HL-60/S4 treated with retinoic acid at 250 ng/mL for 4 days and 3 days (cell line): Measurements from ENCODE around the gene VIL1.

Experiments
- in situ Hi-C: fragments of 300-500 bp; cut with MboI; formaldehyde crosslinking; loops from 2 replicates; pipeline ENCODE4 v1.7.0; 2022; ENCODE audit warnings: low sequenced_read_pairs

Gene VIL1

DNA sequence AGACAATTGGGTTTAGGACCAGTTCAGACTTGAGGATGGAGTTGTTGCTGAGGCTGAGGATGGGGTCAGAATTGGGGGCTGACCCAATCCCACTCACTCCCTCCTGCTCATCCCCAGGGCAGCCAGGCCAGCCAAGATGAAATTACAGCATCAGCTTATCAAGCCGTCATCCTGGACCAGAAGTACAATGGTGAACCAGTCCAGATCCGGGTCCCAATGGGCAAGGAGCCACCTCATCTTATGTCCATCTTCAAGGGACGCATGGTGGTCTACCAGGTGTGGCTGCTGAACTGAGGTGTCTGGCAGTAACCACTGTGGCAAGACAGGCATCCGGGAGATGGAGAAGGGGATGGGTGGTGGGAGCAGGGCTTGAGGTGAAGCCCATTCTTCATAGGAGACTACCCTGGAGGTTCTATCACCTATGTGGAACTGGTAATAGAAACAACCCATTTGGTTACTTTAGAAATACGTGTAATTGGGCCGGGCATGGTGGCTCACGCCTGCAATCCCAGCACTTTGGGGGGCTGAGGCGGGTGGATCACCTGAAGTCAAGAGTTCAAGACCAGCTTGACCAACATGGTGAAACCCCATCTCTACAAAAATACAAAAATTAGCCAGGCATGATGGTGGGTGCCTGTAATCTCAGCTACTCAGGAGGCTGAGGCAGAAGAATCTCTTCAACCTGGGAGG, 13.9 kb downstream of the VIL1 start:
- in situ Hi-C loops, result no loop called here

DNA sequence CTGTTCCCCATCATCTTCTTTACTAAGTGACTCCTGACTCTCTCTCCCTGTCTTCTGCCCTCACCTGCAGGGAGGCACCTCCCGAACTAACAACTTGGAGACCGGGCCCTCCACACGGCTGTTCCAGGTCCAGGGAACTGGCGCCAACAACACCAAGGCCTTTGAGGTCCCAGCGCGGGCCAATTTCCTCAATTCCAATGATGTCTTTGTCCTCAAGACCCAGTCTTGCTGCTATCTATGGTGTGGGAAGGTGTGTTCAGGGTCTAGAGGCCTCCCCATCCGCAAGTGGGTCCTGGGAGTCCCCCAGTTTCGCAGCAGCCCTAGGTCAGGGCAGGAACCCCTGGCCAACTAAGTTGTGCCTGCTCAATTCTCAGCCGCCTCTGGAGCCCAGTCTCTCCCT, 15.5 kb downstream of the VIL1 start:
- in situ Hi-C loops, result no loop called here

DNA sequence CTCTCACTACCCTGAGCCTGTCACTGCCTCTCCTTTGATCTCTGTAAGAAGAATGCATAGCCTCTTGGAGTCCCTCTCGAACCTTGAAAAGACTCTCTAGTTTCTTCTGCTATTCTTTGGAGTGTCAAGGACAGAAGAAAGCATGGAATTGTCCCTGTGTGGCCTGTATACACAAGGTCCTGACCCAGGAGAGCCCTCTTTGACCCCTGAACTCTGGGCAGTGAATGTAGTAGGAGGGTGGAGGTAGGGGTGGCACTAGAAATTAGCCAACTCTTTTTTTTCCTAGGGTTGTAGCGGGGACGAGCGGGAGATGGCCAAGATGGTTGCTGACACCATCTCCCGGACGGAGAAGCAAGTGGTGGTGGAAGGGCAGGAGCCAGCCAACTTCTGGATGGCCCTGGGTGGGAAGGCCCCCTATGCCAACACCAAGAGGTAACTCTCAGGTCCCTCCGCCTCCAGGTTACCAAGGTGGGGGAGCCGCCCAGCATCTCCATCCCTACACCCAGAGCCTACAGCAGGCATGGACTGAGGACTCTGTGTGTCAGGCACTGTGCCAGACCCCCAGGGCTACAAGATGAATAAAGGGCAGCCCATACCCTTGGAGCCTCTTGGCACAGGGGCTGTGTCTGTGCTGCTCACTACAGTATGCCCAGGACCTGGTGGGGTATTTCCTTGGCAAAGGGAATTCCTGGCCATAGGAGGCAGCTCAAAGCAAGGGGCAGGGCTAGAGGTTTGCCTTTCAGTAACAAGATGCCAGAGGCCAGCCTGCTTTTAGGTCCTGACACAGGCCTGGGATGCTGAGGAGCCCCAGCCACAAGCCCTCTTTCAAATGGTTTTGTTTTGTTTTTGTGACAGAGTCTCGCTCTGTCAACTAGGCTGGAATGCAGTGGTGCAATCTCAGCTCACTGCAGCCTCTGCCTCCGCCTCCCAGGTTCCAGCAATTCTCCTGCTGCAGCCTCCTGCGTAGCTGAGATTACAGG, 16.4 kb downstream of the VIL1 start:
- in situ Hi-C loops, result no loop called here

DNA sequence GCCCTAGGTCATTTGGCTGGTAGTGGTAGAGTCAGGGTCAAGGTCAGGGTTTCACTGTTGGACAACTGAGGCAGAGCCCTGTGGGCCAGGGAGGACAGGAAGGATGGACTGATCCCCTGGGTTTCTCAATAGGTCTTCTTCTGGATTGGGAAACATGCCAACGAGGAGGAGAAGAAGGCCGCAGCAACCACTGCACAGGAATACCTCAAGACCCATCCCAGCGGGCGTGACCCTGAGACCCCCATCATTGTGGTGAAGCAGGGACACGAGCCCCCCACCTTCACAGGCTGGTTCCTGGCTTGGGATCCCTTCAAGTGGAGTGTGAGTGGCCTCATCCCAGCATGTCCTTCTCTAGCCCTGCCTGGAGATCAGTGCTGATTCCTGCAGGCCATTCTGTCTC, 18.1 kb downstream of the VIL1 start:
- in situ Hi-C loops, result no loop called here

DNA sequence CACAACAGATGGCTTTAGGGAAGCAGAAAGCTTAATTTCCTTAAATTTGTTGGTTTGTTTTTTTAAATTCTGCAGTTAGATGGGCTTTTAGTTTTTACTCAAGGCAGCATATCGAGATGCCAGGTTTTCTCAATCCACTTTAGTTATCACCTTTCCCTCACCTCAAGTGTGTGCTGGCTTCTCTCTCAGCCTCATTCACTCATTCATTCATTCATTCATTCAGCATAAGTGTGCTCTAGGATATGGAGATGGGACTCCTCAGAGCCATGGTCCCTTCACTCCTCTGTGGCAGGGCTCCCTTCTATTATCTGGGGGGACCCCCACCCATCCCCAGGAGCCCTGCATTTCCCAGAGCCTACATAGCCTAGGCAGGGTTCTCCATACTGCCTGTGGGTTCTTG, 19.0 kb downstream of the VIL1 start:
- in situ Hi-C loops, result no loop called here

DNA sequence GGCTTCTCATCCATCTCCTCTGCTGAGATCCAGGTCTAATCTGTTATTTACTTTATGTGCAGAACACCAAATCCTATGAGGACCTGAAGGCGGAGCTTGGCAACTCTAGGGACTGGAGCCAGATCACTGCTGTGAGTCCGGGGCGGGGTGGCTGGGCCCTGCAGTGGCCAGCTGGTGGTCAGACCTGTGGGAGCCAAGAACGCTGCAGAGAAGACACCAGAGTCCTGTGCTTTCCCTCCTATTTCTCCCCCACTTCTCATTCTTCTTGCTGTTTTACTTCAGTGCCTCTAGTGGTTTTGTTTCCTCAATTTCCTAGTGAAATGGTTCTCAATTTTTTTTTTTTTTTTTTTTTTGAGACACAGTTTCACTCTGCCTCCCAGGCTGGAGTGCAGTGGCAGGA, 19.7 kb downstream of the VIL1 start:
- in situ Hi-C loops, result no loop called here

DNA sequence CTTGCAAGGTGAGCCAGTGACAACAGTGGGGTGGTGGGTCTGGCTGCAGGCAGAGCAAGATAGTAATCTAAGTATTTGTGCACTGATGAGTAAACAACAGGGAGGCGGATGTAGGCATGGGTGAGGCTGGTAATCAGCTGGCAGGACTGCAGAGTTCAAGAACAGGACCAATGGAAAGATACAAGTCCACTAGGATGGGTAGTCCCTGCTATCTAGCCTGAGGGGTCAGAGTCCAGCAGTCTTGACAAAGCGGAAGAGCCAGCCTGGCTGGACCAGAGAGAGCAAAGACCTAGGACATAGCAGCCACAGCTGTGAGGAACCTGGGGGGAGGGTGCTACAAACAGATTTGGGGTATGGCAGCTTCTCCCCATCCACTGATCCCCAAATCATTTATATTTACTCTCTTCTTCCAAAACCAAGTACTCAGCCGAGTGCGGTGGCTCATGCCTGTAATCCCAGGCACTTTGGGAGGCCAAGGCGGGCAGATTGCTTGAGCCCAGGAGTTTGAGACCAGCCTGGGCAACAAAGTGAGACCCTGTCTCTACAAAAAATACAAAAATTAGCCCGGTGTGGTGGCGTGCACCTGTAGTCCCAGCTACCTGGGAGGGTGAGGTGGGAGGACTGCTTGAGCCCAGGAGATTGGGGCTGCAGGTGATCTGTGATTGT, 25.9 kb downstream of the VIL1 start:
- in situ Hi-C loops, result no loop called here

DNA sequence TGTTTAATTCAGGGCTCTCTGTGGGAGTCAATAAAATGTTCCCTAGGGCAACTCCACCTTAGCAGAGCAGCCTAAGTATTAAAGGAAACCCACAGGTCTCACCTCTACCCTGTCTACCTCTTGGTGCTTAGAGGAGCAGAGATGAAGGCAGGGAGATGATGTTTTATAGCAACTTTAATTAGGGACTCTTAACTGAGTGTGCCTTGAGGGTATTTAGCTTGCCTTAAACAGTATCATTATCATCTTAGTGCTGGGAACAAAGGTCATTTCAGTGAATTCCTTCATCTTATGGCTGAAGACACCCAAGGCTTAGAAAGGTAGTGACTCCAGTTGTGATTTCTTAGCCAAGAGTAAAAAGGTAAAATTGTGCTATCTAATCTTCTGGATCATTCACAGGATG, 26.7 kb downstream of the VIL1 start:
- in situ Hi-C loops, result no loop called here

DNA sequence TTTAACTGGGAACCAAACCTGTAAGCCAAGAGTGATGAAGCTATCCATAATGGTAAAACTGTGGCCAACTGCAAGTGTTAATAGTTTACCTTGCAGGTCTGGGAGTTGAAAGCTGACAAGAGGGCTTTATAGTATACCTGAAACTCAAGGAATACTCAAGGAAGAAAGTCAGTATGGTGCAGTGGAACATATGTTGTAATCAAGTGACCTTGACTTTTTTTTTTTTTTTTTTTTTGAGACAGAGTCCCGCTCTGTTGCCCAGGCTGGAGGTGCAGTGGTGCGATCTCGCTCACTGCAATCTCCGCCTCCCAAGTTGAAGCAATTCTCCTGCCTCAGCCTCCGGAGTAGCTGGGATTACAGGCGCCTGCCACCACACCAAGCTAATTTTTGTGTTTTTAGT, 27.6 kb downstream of the VIL1 start:
- in situ Hi-C loops, result no loop called here

DNA sequence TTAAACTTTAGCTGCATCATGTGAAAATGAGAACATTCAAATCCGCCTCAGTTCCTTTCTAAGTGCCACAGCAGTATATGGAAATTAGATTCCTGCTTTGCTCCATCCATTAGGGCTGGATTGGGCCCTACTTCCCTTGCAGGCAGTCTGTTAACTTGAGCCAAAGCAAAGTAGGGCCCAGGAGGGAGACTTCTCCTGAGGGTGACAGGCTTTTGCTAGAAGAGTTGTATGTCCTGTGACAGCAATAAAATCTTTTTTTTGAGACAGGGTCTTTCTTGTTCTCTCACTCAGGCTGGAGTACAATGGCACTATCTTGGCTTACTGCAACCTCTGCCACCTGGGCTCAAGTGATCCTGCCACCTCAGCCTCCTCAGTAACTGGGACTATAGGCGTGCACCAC, 28.1 kb downstream of the VIL1 start:
- in situ Hi-C loops, result no loop called here

DNA sequence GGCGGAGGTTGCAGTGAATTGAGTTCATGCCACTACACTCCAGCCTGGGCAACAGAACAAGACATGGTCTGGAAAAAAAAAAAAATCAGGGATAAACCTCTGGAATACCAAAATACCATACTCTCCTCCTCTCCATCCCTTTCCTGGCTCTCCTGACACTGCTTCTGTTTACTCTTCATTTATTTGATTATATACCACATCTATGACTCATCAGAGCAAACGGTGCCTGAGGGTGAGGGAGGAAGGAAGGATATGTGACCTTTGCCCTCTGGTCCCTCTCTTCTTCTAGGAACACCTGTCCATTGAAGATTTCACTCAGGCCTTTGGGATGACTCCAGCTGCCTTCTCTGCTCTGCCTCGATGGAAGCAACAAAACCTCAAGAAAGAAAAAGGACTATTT, 30.0 kb downstream of the VIL1 start:
- in situ Hi-C loops, result no loop called here

DNA sequence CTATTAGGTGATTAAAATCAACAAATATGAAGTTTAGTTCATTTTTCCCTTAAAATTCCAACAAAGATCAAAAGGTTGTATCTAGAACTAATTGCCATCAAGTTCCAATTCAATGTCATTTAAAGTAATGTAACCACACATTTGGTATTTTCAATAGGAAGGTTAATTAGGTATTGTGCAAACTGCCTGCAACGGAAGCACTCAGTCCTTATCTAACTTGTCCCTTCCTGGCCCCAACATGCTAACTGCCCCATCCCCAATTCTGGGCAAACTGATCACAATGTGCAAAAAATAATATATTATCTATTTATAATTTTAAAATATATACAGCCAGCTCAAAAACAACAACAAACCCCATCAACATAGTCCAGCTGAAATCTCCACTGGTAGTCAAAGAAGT, 33.2 kb downstream of the VIL1 start:
- in situ Hi-C loops, result no loop called here

DNA sequence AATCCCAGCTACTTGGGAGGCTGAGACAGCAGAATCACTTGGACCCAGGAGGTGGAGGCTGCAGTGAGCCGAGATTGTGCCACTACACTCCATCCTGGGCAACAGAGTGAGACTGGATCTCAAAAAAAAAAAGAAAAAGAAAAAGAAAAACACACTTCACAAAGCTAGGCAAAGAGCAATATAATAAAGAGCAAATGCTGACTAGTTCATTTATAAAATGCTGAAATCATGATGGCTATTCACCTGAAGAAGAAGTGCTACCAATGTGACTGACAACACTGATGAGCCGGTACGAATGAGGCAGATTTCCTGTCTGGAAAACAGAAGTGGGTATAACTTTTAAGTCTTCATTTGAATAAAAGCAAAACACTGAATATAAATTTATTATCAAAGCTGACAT, 37.9 kb downstream of the VIL1 start:
- in situ Hi-C loops, result no loop called here

DNA sequence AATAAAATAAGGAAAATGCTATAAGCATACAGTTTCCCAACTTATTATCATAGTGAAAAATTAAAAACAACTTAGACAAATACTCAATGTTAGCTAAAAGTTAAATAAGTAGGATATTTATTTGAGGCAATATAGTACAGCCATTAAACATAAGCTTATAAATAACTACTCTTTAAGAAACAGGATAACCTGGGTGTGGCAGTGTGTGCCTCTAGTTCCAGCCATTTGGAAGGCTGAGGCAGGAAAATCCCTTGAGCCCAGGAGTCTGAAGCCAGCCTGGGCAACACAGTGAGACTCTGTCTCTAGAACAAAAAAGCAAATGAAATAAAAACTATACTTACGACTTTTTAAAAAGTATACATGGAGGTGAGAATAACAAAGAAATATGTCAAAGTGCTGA, 39.7 kb downstream of the VIL1 start:
- in situ Hi-C loops, result no loop called here

DNA sequence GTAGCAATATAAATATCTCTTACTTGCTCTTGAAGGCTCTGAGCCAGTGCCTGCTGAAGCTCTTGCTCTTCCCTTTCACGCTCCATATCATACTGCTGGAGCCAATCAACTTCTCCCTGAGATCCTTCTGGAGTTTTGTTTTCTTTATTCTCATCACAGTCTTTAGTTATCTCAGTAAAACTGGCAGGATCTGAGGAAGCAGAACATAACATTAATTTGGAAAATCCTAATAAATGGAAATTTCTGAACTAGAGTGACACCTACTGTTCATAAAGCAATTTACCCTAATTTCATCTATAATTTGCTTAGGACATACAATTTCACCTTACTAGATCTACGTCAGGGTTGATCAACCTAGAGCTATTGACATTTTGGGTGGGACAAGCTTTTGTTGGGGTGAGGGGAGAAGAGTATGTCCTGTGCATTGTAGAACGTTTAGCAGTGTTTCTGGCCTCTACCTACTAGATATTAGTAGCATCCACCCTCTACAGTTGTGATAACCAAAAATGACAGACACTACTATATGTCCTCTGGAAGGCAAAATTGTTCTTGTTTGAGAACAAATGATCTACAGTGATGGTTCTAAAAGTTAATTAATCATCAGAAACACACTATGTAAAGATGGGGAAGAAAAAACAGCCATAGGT, 47.2 kb downstream of the VIL1 start:
- in situ Hi-C loops, result no loop called here

DNA sequence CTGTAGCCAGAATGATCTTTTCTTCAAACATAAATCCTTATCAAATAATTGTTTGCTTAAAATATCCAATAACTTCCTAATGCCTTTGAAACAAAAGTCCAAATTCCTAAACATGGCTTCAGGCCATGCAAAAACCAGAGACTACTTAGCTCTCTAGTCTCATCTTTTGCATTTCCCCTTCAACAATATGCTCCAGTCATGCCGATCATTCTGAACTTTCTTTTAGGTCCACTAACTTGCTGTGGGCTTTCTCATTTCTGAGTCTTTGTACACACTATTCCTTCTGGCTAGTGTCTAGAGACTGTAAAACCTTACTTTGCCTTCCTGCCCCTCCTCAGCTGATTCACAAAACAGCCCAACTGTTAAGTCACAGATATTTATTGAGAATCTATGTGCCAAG, 51.5 kb downstream of the VIL1 start:
- in situ Hi-C loops, result no loop called here

DNA sequence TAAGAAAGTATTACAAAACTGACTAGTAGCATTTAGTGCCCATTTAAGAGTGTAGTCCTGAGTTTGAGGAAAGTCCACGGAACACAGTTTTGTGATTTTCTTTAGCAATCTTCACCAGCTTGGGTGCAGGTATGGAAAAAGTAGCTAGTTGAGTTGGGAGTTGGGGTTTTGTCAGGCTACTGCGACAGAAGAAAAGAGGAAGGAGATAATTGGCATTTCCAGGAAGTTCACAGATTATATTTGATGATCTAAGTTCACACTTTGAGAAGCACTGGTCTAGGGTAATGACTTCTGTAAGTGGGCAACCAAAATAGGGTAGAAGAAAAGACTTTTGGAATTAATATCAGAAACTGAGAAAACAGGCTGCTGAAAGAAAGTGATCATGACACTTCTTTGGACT, 52.1 kb downstream of the VIL1 start:
- in situ Hi-C loops, result no loop called here

DNA sequence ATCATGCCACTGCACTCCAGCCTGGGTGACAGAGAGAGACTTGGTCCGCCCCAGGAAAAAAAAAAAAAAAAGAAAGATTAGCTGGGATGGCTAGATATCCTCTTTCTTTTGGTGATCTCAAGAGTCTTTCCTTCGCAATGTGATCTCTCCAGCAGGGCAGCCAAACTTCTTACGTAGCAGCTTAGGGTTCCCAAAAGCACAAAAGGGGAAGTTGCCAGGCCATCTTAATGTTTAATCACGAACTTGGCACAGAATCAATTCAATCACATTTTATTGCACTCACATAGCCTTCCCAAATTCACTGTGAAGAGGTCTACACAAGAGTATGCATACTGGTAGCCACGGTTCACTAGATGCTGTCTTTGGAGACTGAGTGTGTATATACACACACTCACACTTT, 53.1 kb downstream of the VIL1 start:
- in situ Hi-C loops, result no loop called here

DNA sequence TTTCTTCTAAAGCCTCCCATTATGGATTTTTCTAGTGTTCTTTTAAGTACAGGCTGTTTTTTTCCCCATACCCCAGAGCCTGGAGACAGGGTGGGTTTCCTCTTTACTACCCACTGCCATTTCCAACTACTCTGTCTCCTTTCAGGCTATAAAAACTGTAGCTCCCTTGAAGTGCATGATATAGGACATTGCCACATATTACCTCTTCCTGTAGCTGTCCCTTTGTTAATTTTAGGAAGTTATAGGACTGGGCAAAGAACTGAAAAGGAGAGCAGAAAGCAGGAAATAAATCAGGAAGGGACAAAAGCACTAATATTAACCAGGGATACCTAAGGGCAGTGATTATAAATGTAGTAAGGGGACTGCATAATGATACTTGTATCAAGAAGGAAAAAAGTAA, 54.1 kb downstream of the VIL1 start:
- in situ Hi-C loops, result no loop called here

DNA sequence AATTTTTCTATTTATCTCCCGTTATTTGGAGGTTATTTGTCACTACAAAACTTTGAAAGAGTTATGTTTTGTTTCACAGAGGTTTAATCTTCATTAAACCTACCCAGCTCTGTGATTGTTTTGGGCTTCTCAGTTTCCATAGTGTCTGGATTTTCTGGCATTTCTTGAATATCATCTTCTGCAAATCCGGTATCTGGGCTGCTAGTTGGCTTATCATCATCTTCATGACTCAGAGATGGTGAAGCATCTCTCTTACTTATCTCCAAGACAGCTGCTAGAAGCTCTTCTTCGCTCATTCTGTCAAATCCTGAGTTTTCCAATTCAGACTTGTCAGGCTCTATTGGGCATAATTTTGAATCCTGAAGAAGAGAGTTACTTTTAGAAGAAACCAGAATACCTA, 55.6 kb downstream of the VIL1 start:
- in situ Hi-C loops, result no loop called here

DNA sequence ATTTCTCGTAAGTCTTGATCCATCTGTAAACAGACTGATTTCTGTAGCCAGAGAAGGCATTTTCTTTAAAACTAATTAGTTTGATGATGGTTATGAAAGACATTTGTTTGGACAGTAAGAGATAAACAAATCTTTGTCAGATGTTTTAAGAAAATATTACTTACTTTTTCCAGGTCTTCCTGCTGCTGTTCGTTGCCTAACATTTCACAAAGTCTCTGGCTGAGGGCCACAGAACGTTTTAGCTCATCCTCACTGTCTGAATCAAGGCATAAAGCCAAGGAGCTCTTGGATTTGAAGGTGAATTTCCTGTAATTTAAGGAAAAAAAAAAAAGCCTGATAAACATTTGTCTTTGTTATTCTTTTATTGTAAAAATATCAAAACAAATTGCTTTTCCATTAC, 57.8 kb downstream of the VIL1 start:
- in situ Hi-C loops, result no loop called here
